ENCODE data around the gene LCE2B. TPM values are rescaled to one million over a fixed set of nuclear protein-coding genes. Genes with fewer than 3 reads are reported as not detected.

LCE2B gene, protein sequence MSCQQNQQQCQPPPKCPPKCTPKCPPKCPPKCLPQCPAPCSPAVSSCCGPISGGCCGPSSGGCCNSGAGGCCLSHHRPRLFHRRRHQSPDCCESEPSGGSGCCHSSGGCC
- total RNA-seq: not detected in 2 replicates

DNA sequence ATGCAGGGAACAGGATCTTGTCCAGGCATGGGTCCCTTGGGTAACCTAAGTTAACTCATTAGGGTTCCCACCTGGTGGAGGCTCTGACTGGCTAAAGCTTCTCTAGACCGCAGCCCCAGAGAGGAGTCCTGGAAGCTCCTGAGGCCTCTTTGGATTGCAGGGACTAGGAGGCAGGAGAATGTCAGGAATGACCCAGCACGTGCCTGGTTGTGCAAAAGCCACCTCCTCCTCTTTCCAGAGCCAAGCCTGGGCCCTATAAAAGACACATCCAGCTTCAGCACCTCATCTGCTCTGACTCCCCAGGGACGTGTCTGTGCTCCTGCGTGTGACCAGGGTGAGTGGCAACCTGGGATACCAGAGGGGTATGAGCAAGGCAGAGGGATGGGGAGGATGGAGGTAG, at the start of gene LCE2B:
Gene LCE2B (plus strand): TSS at position 301 of the 400 bp plus-strand sequence. CDS start 721 bp downstream, outside the sequence.

DNA sequence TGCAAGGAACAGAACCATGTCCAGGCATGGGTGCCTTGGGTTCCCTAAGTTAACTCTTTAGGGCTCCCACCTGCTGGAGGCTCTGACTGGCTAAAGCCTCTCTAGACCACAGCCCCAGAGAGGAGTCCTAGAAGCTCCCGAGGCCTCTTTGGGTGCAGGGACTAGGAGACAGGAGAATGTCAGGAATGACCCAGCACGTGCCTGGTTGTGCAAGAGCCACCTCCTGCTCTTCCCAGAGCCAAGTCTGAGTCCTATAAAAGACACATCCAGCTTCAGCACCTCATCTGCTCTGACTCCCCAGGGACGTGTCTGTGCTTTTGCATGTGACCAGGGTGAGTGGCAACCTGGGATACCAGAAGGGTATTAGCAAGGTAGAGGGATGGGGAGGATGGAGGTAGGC, 22.8 kb upstream of the LCE2B start, which contains the start of gene LCE2D:
Gene LCE2D (plus strand): TSS at position 283 of the 400 bp plus-strand sequence. CDS start 726 bp downstream, outside the sequence.

DNA sequence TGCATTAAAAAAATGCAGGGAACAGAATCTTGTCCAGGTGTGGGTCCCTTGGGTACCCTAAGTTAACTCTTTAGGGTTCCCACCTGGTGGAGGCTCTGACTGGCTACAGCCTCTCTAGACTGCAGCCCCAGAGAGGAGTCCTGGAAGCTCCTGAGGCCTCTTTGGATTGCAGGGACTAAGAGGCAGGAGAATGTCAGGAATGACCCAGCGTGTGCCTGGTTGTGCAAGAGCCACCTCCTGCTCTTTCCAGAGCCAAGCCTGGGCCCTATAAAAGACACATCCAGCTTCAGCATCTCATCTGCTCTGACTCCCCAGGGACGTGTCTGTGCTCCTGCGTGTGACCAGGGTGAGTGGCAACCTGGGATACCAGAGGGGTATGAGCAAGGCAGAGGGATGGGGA, 10.9 kb upstream of the LCE2B start, which contains the start of gene LCE2C:
Gene LCE2C (plus strand): TSS at position 297 of the 400 bp plus-strand sequence. CDS start 737 bp downstream, outside the sequence.

DNA sequence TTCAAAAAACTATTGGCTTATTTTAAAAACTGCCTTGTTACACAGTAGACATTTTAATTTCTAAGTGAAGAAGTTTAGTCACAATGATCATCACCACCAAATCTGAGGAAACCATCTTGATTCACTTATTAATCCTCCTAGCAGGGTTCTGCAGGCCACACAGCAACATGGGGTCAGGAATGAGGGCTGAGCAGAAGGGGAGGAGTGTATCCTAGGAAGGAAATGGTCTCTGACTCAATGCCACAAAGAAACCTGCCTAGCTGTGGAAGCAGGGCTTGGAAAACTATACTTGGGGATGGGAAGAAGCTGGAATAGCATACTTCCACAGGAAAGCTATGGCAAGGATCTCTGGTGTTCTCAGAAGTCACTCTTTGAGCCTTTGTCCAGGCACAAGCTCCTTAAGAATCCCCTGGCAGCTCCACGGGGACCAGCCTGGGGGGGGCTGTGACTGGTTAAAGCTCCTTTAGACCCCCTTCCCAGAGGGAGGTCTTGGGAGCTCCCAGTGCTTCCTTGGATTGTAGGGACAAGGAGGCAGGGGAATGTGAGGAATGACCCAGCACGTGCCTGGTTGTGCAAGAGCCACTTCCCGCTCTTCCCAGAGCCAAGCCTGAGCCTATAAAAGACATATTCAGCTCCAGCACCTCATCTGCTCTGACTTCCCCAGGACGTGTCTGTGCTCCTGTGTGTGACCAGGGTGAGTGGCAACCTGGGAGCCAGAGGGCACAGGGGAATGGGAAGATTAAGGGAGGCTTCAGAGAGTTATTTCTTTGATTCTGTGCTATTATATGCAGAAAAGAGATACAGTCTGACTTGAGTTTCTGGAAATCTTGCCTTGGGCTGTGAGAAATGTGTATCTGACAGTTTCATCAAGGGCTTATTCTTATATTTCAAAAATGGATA, 12.0 kb downstream of the LCE2B start, which contains the start of gene LCE2A:
Gene LCE2A (plus strand): TSS at position 645 of the 900 bp plus-strand sequence. CDS start 557 bp downstream, outside the sequence.

DNA sequence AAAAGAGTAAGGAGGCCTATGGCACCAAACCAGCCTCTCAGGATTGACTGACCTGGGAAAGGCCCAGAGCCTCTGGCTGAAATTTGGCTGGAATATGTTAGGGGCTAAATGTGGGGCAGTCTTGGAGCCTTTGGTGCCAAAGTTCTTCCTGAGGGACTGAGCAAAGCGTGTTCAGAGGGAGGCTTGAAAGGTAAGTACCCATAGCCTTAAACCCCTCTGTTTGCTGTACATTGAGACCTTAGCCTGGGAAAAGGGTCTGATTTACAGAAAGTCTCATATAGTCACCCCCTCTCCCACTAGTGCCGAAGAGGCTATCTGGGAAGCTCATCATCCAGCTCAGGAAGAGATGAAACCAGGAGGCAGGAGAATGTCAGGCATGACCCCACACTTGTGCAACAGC, 21.9 kb downstream of the LCE2B start, which contains the start of gene LCE4A:
Gene LCE4A (plus strand): TSS at position 301 of the 400 bp plus-strand sequence. CDS start 916 bp downstream, outside the sequence.

Other genes with a start within 250 kb of the LCE2B start
- gene LCE5A, start 175.3 kb upstream of the LCE2B start, total RNA-seq: not detected in 2 replicates
- gene CRCT1, start 171.6 kb upstream of the LCE2B start, total RNA-seq: not detected in 2 replicates
- gene LCE3E, start 119.3 kb upstream of the LCE2B start, total RNA-seq: not detected in 2 replicates
- not detected in 2 replicates for gene LCE3D, start 105.6 kb upstream of the LCE2B start, total RNA-seq
- not detected in 2 replicates for gene LCE3C, start 85.9 kb upstream of the LCE2B start, total RNA-seq
- not detected in 2 replicates for gene LCE3B, start 72.3 kb upstream of the LCE2B start, total RNA-seq
- gene LCE3A, start 63.0 kb upstream of the LCE2B start, total RNA-seq: not detected in 2 replicates
- not detected in 2 replicates for gene LCE2D, start 22.7 kb upstream of the LCE2B start, total RNA-seq
- gene LCE2C, start 10.8 kb upstream of the LCE2B start, total RNA-seq: not detected in 2 replicates
- gene LCE2A, start 12.2 kb downstream of the LCE2B start, total RNA-seq: not detected in 2 replicates
- gene LCE4A, start 22.0 kb downstream of the LCE2B start, total RNA-seq: not detected in 2 replicates
- gene KPRP, start 71.9 kb downstream of the LCE2B start, total RNA-seq: not detected in 2 replicates
- not detected in 2 replicates for gene LCE1F, start 89.0 kb downstream of the LCE2B start, total RNA-seq
- gene LCE1E, start 100.1 kb downstream of the LCE2B start, total RNA-seq: not detected in 2 replicates
- not detected in 2 replicates for gene LCE1D, start 110.6 kb downstream of the LCE2B start, total RNA-seq
- not detected in 2 replicates for gene LCE1C, start 120.5 kb downstream of the LCE2B start, total RNA-seq
- not detected in 2 replicates for gene LCE1B, start 125.8 kb downstream of the LCE2B start, total RNA-seq
- not detected in 2 replicates for gene LCE1A, start 141.3 kb downstream of the LCE2B start, total RNA-seq
- gene LCE6A, start 156.7 kb downstream of the LCE2B start, total RNA-seq: not detected in 2 replicates
- not detected in 2 replicates for gene LCE7A, start 173.9 kb downstream of the LCE2B start, total RNA-seq
- gene SMCP, start 192.2 kb downstream of the LCE2B start, total RNA-seq: not detected in 2 replicates
- gene IVL, start 222.4 kb downstream of the LCE2B start, total RNA-seq: not detected in 2 replicates

Data from smooth muscle cell of the pulmonary artery (primary cell).